NT2/D1 (cell line): ENCODE results near the gene RPL18.

ENCODE experiments used
- DNase-seq: peaks from one replicate; pipeline ENCODE4 v3.0.0-alpha.2; 2011; ENCODE audit warnings: low read depth, low spot score
- H3K27me3 ChIP-seq: 2 replicates; pipeline ENCODE4 v1.6.0; 2011; ENCODE audit warnings: mild to moderate bottlenecking; ENCODE audit not compliant: insufficient read length, insufficient read depth
- H3K36me3 ChIP-seq: 2 replicates; pipeline ENCODE4 v1.6.1; 2011; ENCODE audit warnings: mild to moderate bottlenecking, low read length, mixed read lengths; ENCODE audit not compliant: insufficient read depth, insufficient read length
- H3K4me1 ChIP-seq: 2 replicates; pipeline ENCODE4 v1.5.1; 2011; ENCODE audit not compliant: insufficient read depth, insufficient read length
- H3K4me3 ChIP-seq: 2 replicates; pipeline ENCODE4 v1.5.1; 2011; ENCODE audit warnings: low read depth; ENCODE audit not compliant: insufficient read length
- H3K9ac ChIP-seq: 2 replicates; pipeline ENCODE4 v1.6.0; 2011; ENCODE audit warnings: low read depth; ENCODE audit not compliant: insufficient read length
- H3K9me3 ChIP-seq: 2 replicates; pipeline ENCODE4 v1.5.1; 2011; ENCODE audit warnings: mild to moderate bottlenecking, low read length; ENCODE audit not compliant: insufficient read depth
- SUZ12 ChIP-seq: IDR thresholded peaks from 2 replicates; pipeline ENCODE4 v1.6.1; 2011; ENCODE audit not compliant: insufficient read length, insufficient read depth; ENCODE audit errors: extremely low read depth
- YY1 ChIP-seq: IDR thresholded peaks from 2 replicates; pipeline ENCODE4 v1.6.1; 2011; ENCODE audit not compliant: insufficient read length, insufficient read depth
- ZNF274 ChIP-seq: IDR thresholded peaks from 2 replicates; pipeline ENCODE4 v1.6.1; 2011; ENCODE audit warnings: mild to moderate bottlenecking, low read depth, low read length

Gene RPL18

DNA sequence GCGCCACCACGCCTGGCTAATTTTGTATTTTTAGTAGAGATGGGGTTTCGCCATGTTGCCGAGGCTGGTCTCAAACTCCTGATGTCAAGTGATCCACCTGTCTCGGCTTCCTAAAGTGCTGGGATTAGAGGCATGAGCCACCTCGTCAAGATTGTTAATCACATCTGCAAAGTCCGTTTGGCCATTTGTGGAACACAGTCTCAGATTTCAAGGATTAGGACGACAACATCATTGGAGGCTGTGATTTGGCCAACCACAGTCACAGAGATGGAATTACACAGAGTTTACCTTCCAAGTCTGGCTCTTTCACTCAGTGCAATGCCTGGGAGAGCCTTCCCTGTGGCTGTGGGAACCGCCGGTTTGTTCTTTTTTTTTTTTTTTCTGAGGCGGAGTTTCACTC lies 49.2 kb downstream of the RPL18 start:
- Histone ChIP-seq H3K9me3 (no peaks in the 10 kb centered on the region), H3K4me1 (peaks cover 13% of the 10 kb centered on the region), H3K9ac (no peak overlapping the region), H3K27me3 (no peaks in the 10 kb centered on the region), H3K4me3 (no peak overlapping the region), H3K36me3 (no peaks in the 10 kb centered on the region)
- no peak for DNase-seq
- TF ChIP-seq YY1, result no peak
- TF ChIP-seq ZNF274, result no peak
- no peak for TF ChIP-seq SUZ12

DNA sequence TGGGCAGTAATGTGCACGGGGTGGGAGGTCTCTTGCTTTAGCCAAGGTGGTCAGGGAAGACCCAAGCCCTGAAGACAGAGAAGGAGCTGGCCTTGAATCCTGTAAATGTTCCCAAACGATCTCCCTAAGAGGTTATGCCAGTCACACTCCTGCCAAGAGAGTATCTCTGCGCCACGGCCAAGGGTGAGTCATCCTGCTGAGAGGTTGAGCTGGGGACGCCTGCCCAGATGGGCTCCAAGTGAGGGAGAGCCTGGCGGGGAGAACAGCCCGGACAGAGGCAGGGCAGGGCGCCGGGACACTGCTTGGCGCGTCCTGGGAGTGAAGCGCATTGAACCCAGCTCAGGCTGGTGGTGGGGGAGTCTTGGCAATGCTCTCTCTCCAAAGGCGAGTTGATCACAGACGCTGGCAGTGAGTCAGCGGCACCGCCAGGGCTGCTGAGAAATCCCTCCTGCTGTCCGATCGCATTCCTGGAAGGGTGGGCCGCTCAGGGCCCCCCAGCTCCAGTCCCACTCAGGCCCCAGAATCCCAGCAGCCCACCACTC lies 50.6 kb downstream of the RPL18 start:
- H3K27me3 ChIP-seq, result no peaks in the 10 kb centered on the region
- TF ChIP-seq ZNF274, result no peak
- TF ChIP-seq YY1, result no peak
- no peak for TF ChIP-seq SUZ12
- H3K9ac ChIP-seq, result peak overlapping the region; percentile 50
- H3K9me3 ChIP-seq, result no peaks in the 10 kb centered on the region
- DNase-seq, result no peak
- no peaks in the 10 kb centered on the region for H3K36me3 ChIP-seq
- peaks cover 11% of the 10 kb centered on the region for H3K4me1 ChIP-seq
- H3K4me3 ChIP-seq, result peak overlapping the region; percentile 12
